Activated effector memory CD4-positive, alpha-beta T cell treated with anti-CD3 and anti-CD28 coated beads, Interleukin-2, amount 50 U/mL, for 16 hours (primary cell): ENCODE measurements around the gene GNG7.
"Not testable (repeated sequence)": the region's sequence is repeated elsewhere in the genome, so short reads cannot be mapped to it uniquely, and the experiment has no call there.

Experiments used
- DNase-seq: peaks from one replicate; pipeline ENCODE4 v3.0.0-alpha.2; 2020

The GNG7 gene

GRCh38 chr19:2711172-2711874 lies 8.8 kb upstream of the GNG7 start:
- DNase-seq: no peak

- DNase-seq: no peak
Measured at GRCh38 chr19:2706251-2706650, 3.8 kb upstream of the GNG7 start.

GRCh38 chr19:2703691-2704216 lies 1.3 kb upstream of the GNG7 start:
- no peak for DNase-seq

- DNase-seq: no peak
Measured at GRCh38 chr19:2703077-2703437, 563 bp upstream of the GNG7 start.

- no peak for DNase-seq
Measured at GRCh38 chr19:2701361-2702169, 929 bp downstream of the GNG7 start.

- no peak for DNase-seq
Measured at GRCh38 chr19:2700660-2701360, 1.7 kb downstream of the GNG7 start.

GRCh38 chr19:2699413-2700140 lies 2.9 kb downstream of the GNG7 start:
- DNase-seq: no peak

GRCh38 chr19:2694196-2694595 lies 8.3 kb downstream of the GNG7 start:
- no peak for DNase-seq

- DNase-seq: no peak
Measured at GRCh38 chr19:2693492-2694160, 8.9 kb downstream of the GNG7 start.

GRCh38 chr19:2691951-2692350 lies 10.5 kb downstream of the GNG7 start:
- no peak for DNase-seq

- no peak for DNase-seq
Measured at GRCh38 chr19:2690856-2691255, 11.6 kb downstream of the GNG7 start.

- no peak for DNase-seq
Measured at GRCh38 chr19:2686360-2686759, 16.1 kb downstream of the GNG7 start.

GRCh38 chr19:2685204-2685704 lies 17.2 kb downstream of the GNG7 start:
- DNase-seq: no peak

GRCh38 chr19:2683430-2684003 lies 19.0 kb downstream of the GNG7 start:
- no peak for DNase-seq

GRCh38 chr19:2680808-2681207 lies 21.7 kb downstream of the GNG7 start:
- DNase-seq: no peak

GRCh38 chr19:2679439-2679838 lies 23.1 kb downstream of the GNG7 start:
- DNase-seq: no peak

GRCh38 chr19:2678948-2679347 lies 23.5 kb downstream of the GNG7 start:
- not testable (repeated sequence) for DNase-seq

GRCh38 chr19:2678044-2678671 lies 24.3 kb downstream of the GNG7 start:
- DNase-seq: no peak

- no peak for DNase-seq
Measured at GRCh38 chr19:2676823-2677222, 25.7 kb downstream of the GNG7 start.

- no peak for DNase-seq
Measured at GRCh38 chr19:2675892-2676291, 26.6 kb downstream of the GNG7 start.

- DNase-seq: no peak
Measured at GRCh38 chr19:2670217-2670616, 32.3 kb downstream of the GNG7 start.
